Measurements from ENCODE around the gene TMEM269.

Gene TMEM269

GRCh38 chr1:42847721-42848460 is 63.1 kb downstream of the TMEM269 start:
- no peak for DNase-seq
- CTCF ChIA-PET: interaction anchor here (1.5 to 3.1 kb wide), 2 partner anchors 75 to 226 kb away, joined by 6 to 16 read pairs; no protein-coding TSS in a partner anchor
- peaks cover 33% of the 10 kb centered on the region for H3K36me3 Mint-ChIP-seq
- H3K9me3 Mint-ChIP-seq: peaks cover 2% of the 10 kb centered on the region
- no peak overlapping the region for H3K27ac Mint-ChIP-seq
- H3K27me3 Mint-ChIP-seq: no peaks in the 10 kb centered on the region
- peak overlapping the region; percentile 88 for H3K4me3 Mint-ChIP-seq
- H3K4me1 Mint-ChIP-seq: peaks cover 29% of the 10 kb centered on the region

GRCh38 chr1:42848823-42849537 is 64.2 kb downstream of the TMEM269 start:
- CTCF ChIA-PET: no interaction called here
- no peak for DNase-seq
- no peak overlapping the region for H3K27ac Mint-ChIP-seq
- no peak overlapping the region for H3K4me3 Mint-ChIP-seq
- peaks cover 33% of the 10 kb centered on the region for H3K36me3 Mint-ChIP-seq
- peaks cover 29% of the 10 kb centered on the region for H3K4me1 Mint-ChIP-seq
- peaks cover 2% of the 10 kb centered on the region for H3K9me3 Mint-ChIP-seq
- no peaks in the 10 kb centered on the region for H3K27me3 Mint-ChIP-seq

GRCh38 chr1:42849944-42850343 is 65.2 kb downstream of the TMEM269 start:
- Mint-ChIP-seq H3K4me3 (no peak overlapping the region), H3K27ac (no peak overlapping the region), H3K36me3 (peaks cover 33% of the 10 kb centered on the region), H3K27me3 (no peaks in the 10 kb centered on the region), H3K9me3 (peaks cover 2% of the 10 kb centered on the region), H3K4me1 (peaks cover 29% of the 10 kb centered on the region)
- DNase-seq: no peak
- CTCF ChIA-PET: no interaction called here
